MV-4-11 (cell line): ENCODE results near the gene EMD.
"Not testable (repeated sequence)": the region's sequence is repeated elsewhere in the genome, so short reads cannot be mapped to it uniquely, and the experiment has no call there.

Experiments used
- DNase-seq: peaks from one replicate; lab custom pipeline; 2025; lab: John Stamatoyannopoulos, UW

The EMD gene

GRCh38 chrX:154371017-154371788, 7.9 kb upstream of the EMD start:
- peak; percentile 85 for DNase-seq

- DNase-seq = no peak
These were observed 7.2 kb upstream of the EMD start for GRCh38 chrX:154371789-154372300.

- DNase-seq = no peak
These were observed 6.5 kb upstream of the EMD start for GRCh38 chrX:154372612-154373022.

- peak; percentile 22 for DNase-seq
These were observed 5.5 kb upstream of the EMD start for GRCh38 chrX:154373340-154374306.

GRCh38 chrX:154374313-154375155, 4.6 kb upstream of the EMD start, which contains the start of gene FLNA:
Gene FLNA (minus strand): TSS chrX:154374634. CDS start chrX:154371245, 3,389 bp downstream.
- no peak for DNase-seq

- no peak for DNase-seq
These were observed 4.0 kb upstream of the EMD start for GRCh38 chrX:154375156-154375504.

- DNase-seq = no peak
These were observed 2.3 kb upstream of the EMD start for GRCh38 chrX:154376774-154377173.

- no peak for DNase-seq
These were observed 866 bp upstream of the EMD start for GRCh38 chrX:154378059-154378798.

- DNase-seq = no peak
These were observed 465 bp downstream of the EMD start for GRCh38 chrX:154379569-154379951.

GRCh38 chrX:154380153-154380552, 1.1 kb downstream of the EMD start:
- no peak for DNase-seq

GRCh38 chrX:154380787-154381186, 1.7 kb downstream of the EMD start:
- DNase-seq = no peak

- DNase-seq = no peak
These were observed 2.2 kb downstream of the EMD start for GRCh38 chrX:154381271-154381670.

- DNase-seq = no peak
These were observed 3.5 kb downstream of the EMD start for GRCh38 chrX:154382483-154383069.

GRCh38 chrX:154383359-154384283, 4.5 kb downstream of the EMD start:
- DNase-seq = no peak

GRCh38 chrX:154384284-154384892, 5.3 kb downstream of the EMD start:
- no peak for DNase-seq

- not testable (repeated sequence) for DNase-seq
These were observed 9.0 kb downstream of the EMD start for GRCh38 chrX:154388094-154388493.

- DNase-seq = not testable (repeated sequence)
These were observed 9.6 kb downstream of the EMD start for GRCh38 chrX:154388649-154389048.

GRCh38 chrX:154389812-154390747, 11.0 kb downstream of the EMD start:
- DNase-seq = not testable (repeated sequence)
